Measurements from ENCODE around the gene SDHAF1. TPM values are rescaled to one million over a fixed set of nuclear protein-coding genes. Genes with fewer than 3 reads are reported as not detected.

Gene SDHAF1
- total RNA-seq, 2 donors from 2014 or later = 11.4 to 16.0 TPM

- intact Hi-C loops (cut with DNase I) = no loop called here
- no peak for ATAC-seq
- no peak for DNase-seq
These were observed 11.8 kb upstream of the SDHAF1 start for GRCh38 chr19:35983177-35983576.

DNA sequence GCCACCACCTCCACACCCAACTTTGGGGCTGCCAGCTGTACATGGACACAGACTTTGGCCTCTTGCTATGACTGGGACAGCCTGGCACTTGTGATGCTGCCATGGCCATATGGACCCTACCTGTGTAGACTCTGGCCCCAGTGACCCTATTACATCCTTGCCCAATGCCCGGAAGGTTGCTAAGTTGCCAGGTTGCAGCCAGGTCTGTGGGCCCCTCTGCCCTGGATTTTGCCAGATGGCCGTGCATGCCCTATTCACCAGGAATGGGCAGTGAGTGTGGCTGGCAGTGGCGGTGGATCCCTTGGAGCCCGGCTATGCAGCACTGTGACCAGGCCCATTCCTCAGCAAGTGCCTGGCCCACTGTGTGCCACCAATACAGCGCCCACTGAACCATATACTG is 8.9 kb upstream of the SDHAF1 start:
- intact Hi-C loops (cut with DNase I) = no loop called here
- DNase-seq (no peak), ATAC-seq (no peak)

GRCh38 chr19:35986664-35987570 is 8.1 kb upstream of the SDHAF1 start:
- DNase-seq = no peak
- peak in 1 of 2 donors; percentile 69 for ATAC-seq
- intact Hi-C loops (cut with DNase I) = no loop called here

- intact Hi-C loops (cut with DNase I) = no loop called here
- ATAC-seq (no peak), DNase-seq (no peak)
These were observed 7.5 kb upstream of the SDHAF1 start for GRCh38 chr19:35987571-35987896.

DNA sequence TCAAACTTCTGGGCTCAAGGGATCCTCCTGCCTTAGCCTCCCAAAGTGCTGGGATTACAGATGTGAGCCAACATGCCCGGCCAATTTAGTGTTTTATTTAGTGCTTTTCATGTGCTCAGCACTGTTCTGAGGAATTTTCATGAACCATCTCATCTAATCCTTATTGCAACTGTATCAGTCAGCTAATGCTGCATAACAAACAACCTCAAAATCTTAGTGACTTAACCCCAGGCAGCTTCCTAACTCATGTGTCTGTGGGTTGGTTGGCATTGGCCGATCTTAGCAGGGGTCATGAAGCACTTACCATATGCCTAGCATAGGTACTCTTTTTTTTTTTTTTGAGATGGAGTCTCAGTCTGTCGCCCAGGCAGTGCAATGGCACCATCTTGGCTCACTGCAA is 6.2 kb upstream of the SDHAF1 start:
- no peak for ATAC-seq
- no peak for DNase-seq
- intact Hi-C loops (cut with DNase I) = no loop called here

GRCh38 chr19:35990156-35990555 is 4.8 kb upstream of the SDHAF1 start:
- DNase-seq (no peak), ATAC-seq (no peak)
- intact Hi-C loops (cut with DNase I) = no loop called here

DNA sequence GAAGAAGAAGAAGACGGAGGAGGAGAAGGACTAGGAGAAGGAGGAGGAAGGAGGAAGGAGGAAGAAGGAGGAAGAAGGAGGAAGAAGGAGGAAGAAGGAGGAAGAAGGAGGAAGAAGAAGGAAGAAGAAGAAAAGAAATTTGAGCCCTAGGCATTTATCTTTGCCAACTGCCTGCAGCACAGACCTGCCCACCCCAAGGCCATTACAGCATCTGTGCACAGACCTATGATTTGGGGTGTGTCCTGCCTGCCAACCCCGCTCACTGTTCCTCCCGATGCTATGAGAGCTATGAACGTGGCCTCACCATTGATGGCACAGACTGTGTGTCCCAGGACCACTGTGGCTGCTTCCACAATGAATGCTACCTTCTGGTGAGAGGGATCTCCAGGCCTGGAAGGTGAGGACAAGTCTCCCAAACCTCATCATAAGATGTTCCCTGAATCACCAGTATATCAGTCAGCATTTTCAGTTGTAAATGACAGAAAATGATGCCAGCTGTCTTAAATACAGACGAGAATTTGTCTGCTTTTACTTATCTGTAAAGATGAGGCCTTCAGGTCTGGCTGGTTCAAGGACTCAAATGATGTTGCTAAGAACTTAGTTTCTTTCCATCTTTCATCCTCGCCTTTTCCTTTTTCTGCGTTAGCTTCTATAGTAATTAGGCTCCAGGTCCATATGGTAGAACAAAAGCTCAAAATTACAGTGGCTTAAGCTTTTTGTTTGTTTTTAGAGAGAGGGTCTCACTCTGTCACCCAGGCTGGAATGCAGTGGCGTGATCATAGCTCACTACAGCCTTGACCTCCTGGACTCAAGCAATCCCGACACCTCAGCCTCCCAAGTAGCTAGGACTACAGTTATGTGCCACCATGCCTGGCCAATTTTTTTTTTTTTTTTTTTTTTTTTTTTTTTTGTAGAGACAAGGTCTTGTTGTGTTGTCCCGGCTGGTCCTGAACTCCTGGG is 3.9 kb upstream of the SDHAF1 start:
- no peak for DNase-seq
- intact Hi-C loops (cut with DNase I) = no loop called here
- no peak for ATAC-seq

DNA sequence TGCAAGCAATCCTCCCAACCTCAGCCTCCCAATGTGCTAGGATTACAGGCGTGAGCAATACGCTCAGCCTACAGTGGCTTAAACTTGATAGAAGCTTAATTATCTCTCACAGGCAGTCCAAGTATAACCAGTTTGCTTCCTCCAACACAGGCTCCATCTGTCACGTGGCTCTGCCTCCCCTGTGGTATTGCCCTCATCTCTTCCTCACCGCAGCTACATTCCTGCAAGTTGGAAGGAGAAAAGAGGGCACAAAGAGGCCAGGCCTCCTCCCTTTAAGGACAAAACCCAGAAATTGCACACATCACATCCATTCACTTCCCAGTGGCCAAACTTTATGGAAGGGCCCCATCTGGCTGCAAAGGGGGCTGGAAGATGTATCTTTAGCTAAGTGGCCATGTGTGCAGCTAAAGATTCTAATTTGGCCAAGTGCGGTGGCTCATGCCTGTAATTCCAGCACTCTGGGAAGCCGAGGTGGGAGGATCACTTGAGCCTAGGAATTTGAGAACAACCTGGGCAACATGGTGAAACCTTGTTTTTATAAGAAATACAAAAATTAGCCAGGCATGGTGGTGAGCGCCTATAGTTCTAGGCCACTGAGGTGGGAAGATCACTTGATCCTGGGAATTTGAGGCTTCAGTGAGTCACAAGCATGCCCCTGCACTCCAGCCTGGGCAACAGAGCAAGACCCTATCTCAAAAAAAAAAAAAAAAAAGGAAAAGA is 3.1 kb upstream of the SDHAF1 start:
- intact Hi-C loops (cut with DNase I) = no loop called here
- ATAC-seq (no peak), DNase-seq (no peak)

GRCh38 chr19:35992907-35993765 is 1.9 kb upstream of the SDHAF1 start:
- DNase-seq (no peak), ATAC-seq (no peak)
- intact Hi-C loops (cut with DNase I) = no loop called here

GRCh38 chr19:35993923-35994598 is 927 bp upstream of the SDHAF1 start:
- peak; percentile 52 for DNase-seq
- intact Hi-C loops (cut with DNase I) = no loop called here
- no peak for ATAC-seq

GRCh38 chr19:35996777-35997176 is 1.8 kb downstream of the SDHAF1 start:
- DNase-seq (no peak), ATAC-seq (no peak)
- intact Hi-C loops (cut with DNase I) = no loop called here

GRCh38 chr19:36001605-36002004 is 6.6 kb downstream of the SDHAF1 start:
- ATAC-seq = no peak
- intact Hi-C loops (cut with DNase I) = no loop called here
- no peak for DNase-seq

- ATAC-seq = no peak
- no peak for DNase-seq
- intact Hi-C loops (cut with DNase I) = no loop called here
These were observed 8.3 kb downstream of the SDHAF1 start for GRCh38 chr19:36003284-36003683.

DNA sequence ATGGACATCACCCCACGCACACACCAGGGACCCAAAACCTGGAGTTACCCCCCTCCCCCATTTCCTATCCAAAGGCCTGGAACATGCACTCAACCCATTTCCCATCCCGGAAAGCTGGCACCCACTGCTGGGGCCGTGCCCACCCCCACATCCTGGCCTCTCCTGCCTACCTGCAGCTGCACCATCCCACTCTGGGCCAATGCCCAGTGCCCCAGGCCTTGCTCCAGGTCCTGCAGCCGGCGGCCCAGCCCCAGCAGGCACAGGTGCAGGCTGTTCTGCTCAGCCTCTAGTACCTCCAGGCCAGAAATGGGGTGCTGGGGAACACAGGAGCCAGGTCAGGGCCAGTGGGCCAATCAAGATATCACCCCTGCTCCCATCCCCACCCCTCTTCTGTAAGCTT is 12.0 kb downstream of the SDHAF1 start:
- intact Hi-C loops (cut with DNase I) = no loop called here
- ATAC-seq = no peak
- DNase-seq = no peak

GRCh38 chr19:36008336-36008978 is 13.5 kb downstream of the SDHAF1 start, which contains the start of gene SYNE4:
Gene SYNE4, minus strand, starts transcription at chr19:36008813. Its CDS starts 132 bp downstream, at chr19:36008681.
- intact Hi-C loops (cut with DNase I) = no loop called here

DNA sequence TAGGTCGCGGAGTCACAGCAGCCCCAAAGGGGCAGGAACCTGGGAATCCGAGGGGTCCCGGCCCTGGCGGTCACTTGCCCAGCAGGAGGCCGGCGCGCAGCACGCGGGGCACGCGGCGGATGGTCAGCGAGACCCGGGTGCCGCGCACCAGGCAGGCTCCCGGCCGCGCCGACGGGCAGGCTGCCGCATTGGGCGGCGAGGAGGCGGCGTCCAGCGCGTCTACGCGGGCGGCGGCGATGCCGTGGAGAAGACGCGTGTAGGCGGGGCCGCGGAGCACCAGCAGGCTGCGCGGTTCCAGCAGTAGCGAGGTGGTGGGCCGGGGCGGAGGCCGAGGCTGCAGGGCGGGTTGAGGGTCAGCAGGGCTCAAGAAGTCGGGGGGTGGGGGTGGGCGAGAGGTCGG is 14.2 kb downstream of the SDHAF1 start:
- peak; percentile 81 for DNase-seq
- intact Hi-C loops (cut with DNase I) = no loop called here
- peak; percentile 60 to 73 for ATAC-seq

More at GRCh38 chr19:36008336-36008978, 13.5 kb downstream of the SDHAF1 start, which contains the start of gene SYNE4:
- peak in 1 of 2 donors; percentile 7 for ATAC-seq
- DNase-seq = no peak

- no peak for ATAC-seq
These were observed 14.8 kb downstream of the SDHAF1 start for GRCh38 chr19:36009633-36010379.

More at GRCh38 chr19:36009633-36010379, 14.8 kb downstream of the SDHAF1 start:
- no peak for DNase-seq
- intact Hi-C loops (cut with DNase I) = no loop called here
